Smooth muscle cell (in vitro differentiated cells): ENCODE results near the gene GLT6D1. TPM values are rescaled to one million over a fixed set of nuclear protein-coding genes. Genes with fewer than 3 reads are reported as not detected.

Experiments used
- DNase-seq: peaks from one replicate; lab custom pipeline; 2025; ENCODE audit not compliant: unreplicated experiment; lab: John Stamatoyannopoulos, UW
- H2AFZ ChIP-seq: fragments of 200-600 bp; sonication (generic); 2 replicates; pipeline ENCODE4 v1.6.0; 2016; ENCODE audit warnings: antibody characterized with exemption, low read depth, mild to moderate bottlenecking
- H3F3A ChIP-seq: fragments of 200-600 bp; sonication (generic); 2 replicates; pipeline ENCODE4 v1.6.0; 2017; ENCODE audit warnings: antibody characterized with exemption, low read depth
- H3K27ac ChIP-seq: fragments of 200-600 bp; sonication (generic); 2 replicates; pipeline ENCODE4 v1.5.1; 2016; ENCODE audit warnings: low read depth, mild to moderate bottlenecking
- H3K27me3 ChIP-seq: fragments of 200-600 bp; sonication (generic); 2 replicates; pipeline ENCODE4 v1.6.1; 2016; ENCODE audit warnings: low read depth, mild to moderate bottlenecking
- H3K36me3 ChIP-seq: fragments of 200-600 bp; sonication (generic); 2 replicates; pipeline ENCODE4 v1.5.1; 2016; ENCODE audit warnings: low read depth
- H3K4me1 ChIP-seq: fragments of 200-600 bp; sonication (generic); 2 replicates; pipeline ENCODE4 v1.5.1; 2016; ENCODE audit warnings: low read depth
- H3K4me2 ChIP-seq: fragments of 200-600 bp; sonication (generic); 2 replicates; pipeline ENCODE4 v1.6.0; 2016; ENCODE audit warnings: mild to moderate bottlenecking
- H3K4me3 ChIP-seq: fragments of 200-600 bp; sonication (generic); 2 replicates; pipeline ENCODE4 v1.5.1; 2016; ENCODE audit warnings: mild to moderate bottlenecking
- H3K79me2 ChIP-seq: fragments of 200-600 bp; sonication (generic); 2 replicates; pipeline ENCODE4 v1.6.0; 2016; ENCODE audit warnings: low read depth, mild to moderate bottlenecking
- H3K9ac ChIP-seq: fragments of 200-600 bp; sonication (generic); 2 replicates; pipeline ENCODE4 v1.6.0; 2016; ENCODE audit warnings: low read depth
- H3K9me3 ChIP-seq: fragments of 200-600 bp; sonication (generic); replicated peaks from 2 replicates; pipeline ENCODE4 v1.5.1; 2016; ENCODE audit warnings: low read depth
- H4K20me1 ChIP-seq: fragments of 200-600 bp; sonication (generic); 2 replicates; pipeline ENCODE4 v1.6.0; 2016; ENCODE audit warnings: low read depth
- CTCF ChIP-seq: fragments of 200-600 bp; sonication (generic); IDR thresholded peaks from 2 replicates; pipeline ENCODE4 v1.5.1; 2017; ENCODE audit warnings: borderline replicate concordance, mild to moderate bottlenecking, antibody characterized with exemption; ENCODE audit not compliant: insufficient read depth, poor library complexity, severe bottlenecking
- WGBS: methylation state at CpG from one replicate; pipeline ENCODE4 v1.1.7; 2016; ENCODE audit warnings: low lambda C conversion rate; 5-methylcytosine and 5-hydroxymethylcytosine counted together
- polyA plus RNA-seq: library from polyadenylated mRNA; unstranded; fragments of >200 nt; fragmentation: Nextera tagmentation; extraction: Ambion mirVana; gene quantifications from 2 replicates; pipeline ENCODE4 v1.2.1, GENCODE V29; 2016
- total RNA-seq: library from RNA; depleted of rRNA; stranded (reverse); fragments of >200 nt; gene quantifications from 2 replicates; pipeline ENCODE4 v1.2.3, GENCODE V29; 2014

Gene GLT6D1
- total and polyA plus RNA-seq, 2 experiments from 2014 or later = not detected

GRCh38 chr9:135613946-135614805 lies 25.2 kb downstream of the GLT6D1 start:
- 91% methylated on average over 29 of the region's 34 CpGs for WGBS
- Histone ChIP-seq H3K27ac (no peak overlapping the region), H3K4me2 (no peak overlapping the region), H3K36me3 (no peaks in the 10 kb centered on the region), H3K4me1 (no peaks in the 10 kb centered on the region), H3K79me2 (no peaks in the 10 kb centered on the region), H4K20me1 (no peaks in the 10 kb centered on the region), H2AFZ (no peak overlapping the region), H3K27me3 (no peaks in the 10 kb centered on the region), H3F3A (no peaks in the 10 kb centered on the region), H3K4me3 (no peak overlapping the region), H3K9ac (no peak overlapping the region), H3K9me3 (no peaks in the 10 kb centered on the region)
- no peak for TF ChIP-seq CTCF
- no peak for DNase-seq

GRCh38 chr9:135612981-135613910 lies 26.1 kb downstream of the GLT6D1 start:
- H3K4me3 ChIP-seq = no peak overlapping the region
- H3K9ac ChIP-seq = no peak overlapping the region
- no peak overlapping the region for H3K4me2 ChIP-seq
- no peaks in the 10 kb centered on the region for H3K36me3 ChIP-seq
- no peaks in the 10 kb centered on the region for H3F3A ChIP-seq
- no peaks in the 10 kb centered on the region for H3K27me3 ChIP-seq
- H2AFZ ChIP-seq = no peak overlapping the region
- no peak for DNase-seq
- H4K20me1 ChIP-seq = no peaks in the 10 kb centered on the region
- 81% methylated on average over 21 of the region's 24 CpGs for WGBS
- no peaks in the 10 kb centered on the region for H3K4me1 ChIP-seq
- H3K27ac ChIP-seq = no peak overlapping the region
- H3K9me3 ChIP-seq = no peaks in the 10 kb centered on the region
- TF ChIP-seq CTCF = no peak
- no peaks in the 10 kb centered on the region for H3K79me2 ChIP-seq

GRCh38 chr9:135612437-135612836 lies 26.9 kb downstream of the GLT6D1 start:
- Histone ChIP-seq H3K36me3 (no peaks in the 10 kb centered on the region), H3K9me3 (no peaks in the 10 kb centered on the region), H3K4me1 (no peaks in the 10 kb centered on the region), H3K27me3 (no peaks in the 10 kb centered on the region), H3F3A (no peaks in the 10 kb centered on the region), H3K4me3 (no peak overlapping the region), H3K79me2 (no peaks in the 10 kb centered on the region), H4K20me1 (no peaks in the 10 kb centered on the region), H3K9ac (no peak overlapping the region), H3K4me2 (no peak overlapping the region), H3K27ac (no peak overlapping the region), H2AFZ (no peak overlapping the region)
- 83% methylated on average over 8 of the region's 8 CpGs for WGBS
- TF ChIP-seq CTCF = no peak
- no peak for DNase-seq
